Tibial nerve (tissue), 4 donors: ENCODE results near the gene INSYN2B. TPM values are rescaled to one million over a fixed set of nuclear protein-coding genes. Genes with fewer than 3 reads are reported as not detected.

Experiments
- DNase-seq, 2 donors: peaks; one replicate each; pipeline ENCODE4 v3.0.0-alpha.2; 2019; ENCODE audit warnings: low spot score in 2 of 2
- H3K27ac ChIP-seq, 4 donors: fragments of 200-600 bp; sonication (generic) in 3 of 4; one replicate each; pipeline ENCODE4 v1.5.1; 2017 to 2019; ENCODE audit warnings: mild to moderate bottlenecking in 1 of 4
- H3K27me3 ChIP-seq, 2 donors: fragments of 200-600 bp; sonication (generic) in 1 of 2; one replicate each; pipeline versions ENCODE4 v1.5.1 to v1.6.0; 2017 to 2019
- H3K36me3 ChIP-seq, 3 donors: fragments of 200-600 bp; sonication (generic); one replicate each; pipeline ENCODE4 v1.5.1; 2018 to 2019
- H3K4me1 ChIP-seq, 4 donors: fragments of 200-600 bp; sonication (generic) in 3 of 4; one replicate each; pipeline ENCODE4 v1.5.1; 2017 to 2019
- H3K4me3 ChIP-seq, 4 donors: fragments of 200-600 bp; sonication (generic) in 3 of 4; one replicate each; pipeline ENCODE4 v1.5.1; 2017 to 2019; ENCODE audit warnings: mild to moderate bottlenecking in 1 of 4, moderate library complexity in 1 of 4
- H3K9me3 ChIP-seq, 4 donors: fragments of 200-600 bp; sonication (generic) in 3 of 4; one replicate each; pipeline ENCODE4 v1.5.1; 2017 to 2019
- CTCF ChIP-seq, 5 experiments: fragments of 200-600 bp in 3 of 5; fragments of 450-650 bp in 2 of 5; sonication (generic) in 3 of 5; IDR thresholded peaks; one replicate each; pipeline ENCODE4 v1.5.1; 2016 to 2019; ENCODE audit warnings: antibody characterized with exemption in 5 of 5, mild to moderate bottlenecking in 3 of 5, moderate library complexity in 2 of 5
- EP300 ChIP-seq, 2 donors: sonication (generic); formaldehyde crosslinking; IDR thresholded peaks; one replicate each; pipeline ENCODE4 v1.6.1; 2017; ENCODE audit warnings: antibody characterized with exemption in 2 of 2, mild to moderate bottlenecking in 1 of 2
- POLR2A ChIP-seq, 2 donors: fragments of 450-650 bp; IDR thresholded peaks; one replicate each; pipeline ENCODE4 v1.6.1; 2017; ENCODE audit warnings: antibody characterized with exemption in 2 of 2, mild to moderate bottlenecking in 2 of 2, moderate library complexity in 2 of 2
- WGBS, 2 donors: methylation state at CpG; one replicate each; pipeline ENCODE4 v1.1.5; 2018; 5-methylcytosine and 5-hydroxymethylcytosine counted together
- total RNA-seq, 4 donors: library from RNA; depleted of rRNA; stranded (reverse); fragments of >200 nt; gene quantifications; one replicate each; pipeline ENCODE4 v1.1.0, GENCODE V29; 2016

INSYN2B gene
- total RNA-seq, 4 donors from 2014 or later, result 0.60 to 4.2 TPM; not detected in 2

DNA sequence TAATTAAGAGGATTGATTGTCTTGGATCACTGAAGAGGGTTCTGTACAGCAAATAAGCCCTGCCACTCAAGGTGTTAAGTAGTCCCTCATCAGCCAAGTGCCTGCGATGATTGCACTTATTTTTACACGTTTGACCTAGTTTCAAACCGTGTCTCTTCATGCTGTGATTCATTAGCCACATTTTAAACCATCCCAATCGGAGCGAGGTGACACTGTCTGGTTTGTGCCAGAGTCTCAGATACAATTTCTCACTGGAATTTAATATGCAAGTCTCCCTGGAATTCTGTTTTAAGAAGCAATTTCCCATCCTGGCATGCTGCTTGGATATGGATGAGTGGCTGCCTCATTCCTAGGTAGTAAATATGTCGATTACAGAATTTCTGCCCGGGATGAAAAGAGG is 1.6 kb downstream of the INSYN2B start:
- no peak for DNase-seq
- no peaks in the 10 kb centered on the region for H3K27me3 ChIP-seq
- peaks cover 0 to 13% (median 0%) of the 10 kb centered on the region in 4 donors for H3K4me1 ChIP-seq
- no peak overlapping the region for H3K4me3 ChIP-seq
- no peak overlapping the region for H3K27ac ChIP-seq
- H3K9me3 ChIP-seq, result no peaks in the 10 kb centered on the region
- H3K36me3 ChIP-seq, result no peaks in the 10 kb centered on the region
- TF ChIP-seq EP300 (IDR thresholded peaks at IDR 0.05), result no peak
- TF ChIP-seq POLR2A (IDR thresholded peaks at IDR 0.05), result no peak
- TF ChIP-seq CTCF (IDR thresholded peaks at IDR 0.05), result no peak
- WGBS, 2 donors, result 66 to 70% methylated on average over 7 of the region's 7 CpGs

DNA sequence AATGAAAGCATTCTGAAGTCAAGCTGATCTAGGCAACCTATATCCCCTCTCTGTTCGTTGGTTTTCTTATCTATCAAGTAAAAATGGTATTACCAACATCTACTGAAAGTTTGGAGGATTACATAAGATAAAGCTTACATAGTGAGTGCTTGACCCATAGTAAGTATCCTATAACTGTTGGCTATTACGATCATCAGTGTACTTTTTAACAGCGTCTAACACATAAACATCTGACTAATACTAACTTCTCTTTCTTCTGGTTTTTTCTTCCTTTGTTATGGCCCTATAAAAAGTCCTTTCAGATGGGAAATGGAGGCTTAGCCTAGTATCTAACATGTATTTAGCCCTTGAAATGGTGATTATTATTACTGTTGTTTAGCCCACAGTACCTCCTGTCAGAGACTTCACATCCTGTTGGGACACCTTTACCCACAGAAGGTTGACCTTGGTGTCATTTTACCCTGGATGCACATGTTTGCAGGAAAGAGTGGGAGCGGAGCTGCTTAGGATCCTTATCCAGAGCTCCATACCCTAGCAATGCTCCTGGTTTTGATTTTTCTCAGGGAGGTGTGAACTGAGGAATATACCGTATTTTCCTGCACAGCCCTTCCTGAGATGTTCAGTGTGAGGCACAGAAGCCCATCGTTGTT is 6.0 kb downstream of the INSYN2B start:
- TF ChIP-seq EP300 (IDR thresholded peaks at IDR 0.05) (no peak), CTCF (IDR thresholded peaks at IDR 0.05) (no peak), POLR2A (IDR thresholded peaks at IDR 0.05) (no peak)
- H3K36me3 ChIP-seq, result no peaks in the 10 kb centered on the region
- no peaks in the 10 kb centered on the region for H3K4me1 ChIP-seq
- H3K27ac ChIP-seq, result no peak overlapping the region
- 76 to 85% methylated on average over 6 of the region's 6 CpGs for WGBS, 2 donors
- no peaks in the 10 kb centered on the region for H3K27me3 ChIP-seq
- DNase-seq, result no peak
- H3K9me3 ChIP-seq, result no peaks in the 10 kb centered on the region
- H3K4me3 ChIP-seq, result no peak overlapping the region

- Histone ChIP-seq H3K9me3 (no peaks in the 10 kb centered on the region), H3K27ac (no peak overlapping the region), H3K27me3 (no peaks in the 10 kb centered on the region), H3K36me3 (no peaks in the 10 kb centered on the region), H3K4me1 (no peaks in the 10 kb centered on the region), H3K4me3 (no peak overlapping the region)
- 27 to 38% methylated on average over 3 of the region's 3 CpGs for WGBS, 2 donors
- no peak for DNase-seq
- TF ChIP-seq CTCF (IDR thresholded peaks at IDR 0.05), result no peak
- no peak for TF ChIP-seq EP300 (IDR thresholded peaks at IDR 0.05)
- no peak for TF ChIP-seq POLR2A (IDR thresholded peaks at IDR 0.05)
Measured at GRCh38 chr5:169973056-169973455, 7.2 kb downstream of the INSYN2B start.

GRCh38 chr5:169971780-169972179 is 8.5 kb downstream of the INSYN2B start:
- H3K36me3 ChIP-seq, result no peaks in the 10 kb centered on the region
- 90 to 96% methylated on average over 1 of the region's 1 CpG for WGBS, 2 donors
- H3K27me3 ChIP-seq, result no peaks in the 10 kb centered on the region
- TF ChIP-seq CTCF (IDR thresholded peaks at IDR 0.05) (no peak), EP300 (IDR thresholded peaks at IDR 0.05) (no peak), POLR2A (IDR thresholded peaks at IDR 0.05) (no peak)
- no peak for DNase-seq
- H3K4me1 ChIP-seq, result no peaks in the 10 kb centered on the region
- H3K4me3 ChIP-seq, result no peak overlapping the region
- no peaks in the 10 kb centered on the region for H3K9me3 ChIP-seq
- H3K27ac ChIP-seq, result no peak overlapping the region

- no peak overlapping the region for H3K4me3 ChIP-seq
- H3K9me3 ChIP-seq, result no peaks in the 10 kb centered on the region
- DNase-seq, result peak in 1 of 2 donors; percentile 6
- no peak for TF ChIP-seq POLR2A (IDR thresholded peaks at IDR 0.05)
- no peak for TF ChIP-seq EP300 (IDR thresholded peaks at IDR 0.05)
- no peak for TF ChIP-seq CTCF (IDR thresholded peaks at IDR 0.05)
- H3K27me3 ChIP-seq, result no peaks in the 10 kb centered on the region
- H3K27ac ChIP-seq, result no peak overlapping the region
- WGBS, 2 donors, result 53 to 58% methylated on average over 8 of the region's 8 CpGs
- no peaks in the 10 kb centered on the region for H3K36me3 ChIP-seq
- no peaks in the 10 kb centered on the region for H3K4me1 ChIP-seq
Measured at GRCh38 chr5:169970911-169971765, 9.2 kb downstream of the INSYN2B start.
